ENCODE data around the gene CREB3L2. TPM values are rescaled to one million over a fixed set of nuclear protein-coding genes. Genes with fewer than 3 reads are reported as not detected.

CREB3L2 gene
- polyA plus RNA-seq, 1 of the 3 experiments (the other 2 are of a cell fraction): 22.9 TPM

- Histone ChIP-seq H2AFZ (ENCODE audit: low read depth) (no peak overlapping the region), H3F3A (replicated peaks; ENCODE audit: insufficient read depth) (peaks cover 15% of the 10 kb centered on the region), H3K9ac (no peak overlapping the region), H3K27me3 (ENCODE audit: insufficient read depth) (no peaks in the 10 kb centered on the region), H3K36me3 (replicated peaks in 1 of 2; ENCODE audit: control insufficient read depth in 1 of 2, insufficient read depth in 2 of 2, low read length in 1 of 2) (peaks cover 6% of the 10 kb centered on the region in 2 experiments), H3K9me2 (no peaks in the 10 kb centered on the region), H4K20me1 (ENCODE audit: insufficient read depth) (no peaks in the 10 kb centered on the region), H3K27ac (ENCODE audit: low read depth in 2 of 2, low read length in 1 of 2) (peak overlapping the region in 1 of 2 experiments; percentile 16; a peak in 2 of 4 replicates), H3K4me3 (ENCODE audit: low read depth in 2 of 2, low read length in 1 of 2) (peak overlapping the region in 1 of 2 experiments; percentile 61; a peak in 1 of 4 replicates), H3K4me1 (ENCODE audit: control insufficient read depth in 1 of 2, insufficient read depth in 2 of 2, low read depth in 1 of 2, low read length in 1 of 2) (peaks cover 8 to 42% of the 10 kb centered on the region in 2 experiments), H3K79me2 (ENCODE audit: insufficient read depth) (peaks cover 37% of the 10 kb centered on the region), H3K4me2 (peak overlapping the region; percentile 78), H3K9me3 (no peaks in the 10 kb centered on the region)
- TF ChIP-seq RCOR1 (IDR thresholded peaks at IDR 0.05; ENCODE audit: low read length): no peak
- TF ChIP-seq FOSL2 (IDR thresholded peaks at IDR 0.05; ENCODE audit: borderline replicate concordance, low read depth): no peak
- no peak for TF ChIP-seq RFX5 (IDR thresholded peaks at IDR 0.05; ENCODE audit: low read length)
- TF ChIP-seq, protein P1, sequence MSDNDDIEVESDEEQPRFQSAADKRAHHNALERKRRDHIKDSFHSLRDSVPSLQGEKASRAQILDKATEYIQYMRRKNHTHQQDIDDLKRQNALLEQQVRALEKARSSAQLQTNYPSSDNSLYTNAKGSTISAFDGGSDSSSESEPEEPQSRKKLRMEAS (IDR thresholded peaks at IDR 0.05; ENCODE audit: low read depth): no peak
- TF ChIP-seq RAD21 (IDR thresholded peaks at IDR 0.05; ENCODE audit: low read length): no peak
- no peak for TF ChIP-seq USF1 (IDR thresholded peaks at IDR 0.05; ENCODE audit: borderline replicate concordance, low read depth)
- TF ChIP-seq FOXM1 (IDR thresholded peaks at IDR 0.05; ENCODE audit: low read depth): no peak
- TF ChIP-seq ELF1 (IDR thresholded peaks at IDR 0.05): no peak
- no peak for TF ChIP-seq POLR2AphosphoS5 (IDR thresholded peaks at IDR 0.05; ENCODE audit: low read depth, low read length)
- TF ChIP-seq RXRA (IDR thresholded peaks at IDR 0.05; ENCODE audit: borderline replicate concordance, low read depth): no peak
- no peak for TF ChIP-seq USF2 (IDR thresholded peaks at IDR 0.05; ENCODE audit: borderline replicate concordance, low read depth, low read length)
- no peak for TF ChIP-seq TCF12 (IDR thresholded peaks at IDR 0.05)
- no peak for TF ChIP-seq FOXJ3 (CRISPR knock-in tag; IDR thresholded peaks at IDR 0.05)
- no peak for TF ChIP-seq GATA2 (CRISPR knock-in tag; IDR thresholded peaks at IDR 0.05)
- no peak for TF ChIP-seq MEF2A (IDR thresholded peaks at IDR 0.05; ENCODE audit: borderline replicate concordance, low read depth)
- WGBS (ENCODE audit: low lambda C conversion rate): 96% methylated on average over 8 of the region's 8 CpGs
- DNase-seq: no peak
- CTCF ChIA-PET: interaction anchor here (0.7 to 4.2 kb wide), 7 partner anchors 10 to 239 kb away, joined by 3 to 27 read pairs (median 3); partner anchors contain the start of gene CREB3L2
- POLR2A ChIA-PET: interaction anchor here (0.7 kb wide), 2 partner anchors 96 to 177 kb away, joined by 3 read pairs; no protein-coding TSS in a partner anchor
These were observed 157.0 kb downstream of the CREB3L2 start for GRCh38 chr7:137844677-137845425.

Data from SK-N-SH (cell line).